ENCODE measurements around the gene ARHGEF16. TPM values are rescaled to one million over a fixed set of nuclear protein-coding genes. Genes with fewer than 3 reads are reported as not detected.

The ARHGEF16 gene
- polyA plus RNA-seq, 1 donor from 2014 or later: not detected

DNA sequence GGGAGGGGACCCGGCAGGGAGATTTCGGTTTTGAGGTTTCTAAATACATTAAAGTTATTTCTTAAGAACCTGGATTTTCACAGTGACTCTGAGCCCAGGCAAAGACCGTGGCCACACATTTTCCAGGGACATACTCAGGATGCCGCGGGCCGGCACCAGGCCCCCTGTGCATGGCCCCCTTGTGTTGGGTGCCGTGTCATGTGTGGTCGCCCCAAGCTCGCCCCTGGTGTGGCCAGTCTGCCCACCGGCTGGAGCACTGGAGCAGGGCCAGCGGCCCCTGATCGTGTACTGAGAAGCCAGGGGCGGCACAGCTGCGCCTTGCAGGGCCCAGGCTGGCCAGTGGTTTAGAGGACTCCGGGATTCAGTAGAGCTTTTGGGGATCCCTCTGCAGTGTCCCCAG lies 26.6 kb downstream of the ARHGEF16 start:
- H3K4me1 Mint-ChIP-seq: peaks cover 0 to 2% (median 0%) of the 10 kb centered on the region in 3 donors
- H3K9me3 Mint-ChIP-seq: no peaks in the 10 kb centered on the region
- no peak overlapping the region for H3K4me3 Mint-ChIP-seq
- no peaks in the 10 kb centered on the region for H3K36me3 Mint-ChIP-seq
- H3K27me3 Mint-ChIP-seq: peaks cover 7% of the 10 kb centered on the region
- no peak overlapping the region for H3K27ac Mint-ChIP-seq

DNA sequence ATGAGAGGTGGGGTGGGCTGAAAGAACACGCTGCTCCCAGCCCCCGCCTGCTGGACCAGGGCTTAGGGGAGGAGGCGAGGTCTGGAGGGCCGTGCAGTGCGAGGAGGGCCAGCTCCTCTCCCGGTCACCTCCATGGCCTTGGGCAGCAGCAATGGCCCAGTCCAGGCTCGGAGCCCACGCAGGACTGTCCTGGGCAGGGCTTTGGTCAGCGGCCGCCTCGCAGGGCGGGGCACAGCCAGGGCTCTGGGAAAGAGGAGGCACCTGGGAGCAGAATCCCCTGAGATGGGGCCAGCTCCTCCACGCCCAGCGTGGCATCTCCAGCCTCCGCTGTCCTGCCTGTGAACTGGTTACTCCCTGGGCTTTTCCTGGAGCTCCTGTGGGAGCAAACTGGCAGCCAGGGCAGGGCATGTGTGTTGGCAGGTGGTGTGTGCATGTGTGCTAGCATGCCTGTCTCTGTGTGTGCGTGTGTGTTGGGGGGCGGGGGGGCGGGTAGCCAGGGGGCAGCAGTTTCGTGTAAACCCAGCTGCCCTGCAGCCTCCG lies 27.4 kb downstream of the ARHGEF16 start:
- no peak overlapping the region for H3K4me3 Mint-ChIP-seq
- no peaks in the 10 kb centered on the region for H3K36me3 Mint-ChIP-seq
- H3K9me3 Mint-ChIP-seq: no peaks in the 10 kb centered on the region
- peaks cover 0 to 2% (median 0%) of the 10 kb centered on the region in 3 donors for H3K4me1 Mint-ChIP-seq
- H3K27ac Mint-ChIP-seq: no peak overlapping the region
- peaks cover 7% of the 10 kb centered on the region for H3K27me3 Mint-ChIP-seq

DNA sequence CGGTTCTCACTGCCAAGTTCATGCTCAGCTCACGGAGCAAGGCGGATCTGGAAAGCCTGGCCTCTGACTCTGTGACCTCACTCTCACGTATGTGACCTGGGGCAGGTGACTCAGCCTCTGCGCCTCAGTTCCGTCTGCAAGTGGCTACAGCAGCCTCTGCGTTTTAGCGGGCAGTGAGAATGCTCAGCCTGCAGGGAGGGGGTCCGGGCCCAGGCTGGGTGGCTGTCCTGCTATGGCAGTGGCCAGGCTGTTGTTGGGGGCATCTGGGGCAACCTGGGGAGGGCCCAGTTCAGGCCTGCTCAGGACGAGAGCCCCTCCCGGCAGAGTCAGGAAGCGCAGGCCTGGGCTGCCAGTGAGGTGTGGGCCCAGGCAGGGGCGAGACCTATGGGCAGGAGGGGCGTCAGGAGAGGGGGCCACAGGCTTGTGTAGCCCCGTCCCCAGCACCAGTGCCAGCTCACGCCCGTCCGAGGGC lies 27.9 kb downstream of the ARHGEF16 start:
- Mint-ChIP-seq H3K36me3 (no peaks in the 10 kb centered on the region), H3K27ac (no peak overlapping the region), H3K27me3 (peaks cover 7% of the 10 kb centered on the region), H3K9me3 (peaks cover 0 to 3% (median 0%) of the 10 kb centered on the region in 3 donors), H3K4me1 (peaks cover 0 to 2% (median 0%) of the 10 kb centered on the region in 3 donors), H3K4me3 (no peak overlapping the region)

GRCh38 chr1:3483380-3483779 lies 28.9 kb downstream of the ARHGEF16 start:
- Mint-ChIP-seq H3K27ac (peak overlapping the region in 1 of 3 donors; percentile 73), H3K9me3 (peaks cover 0 to 9% (median 0%) of the 10 kb centered on the region in 3 donors), H3K4me3 (no peak overlapping the region), H3K27me3 (peaks cover 7% of the 10 kb centered on the region), H3K4me1 (peaks cover 0 to 2% (median 0%) of the 10 kb centered on the region in 3 donors), H3K36me3 (no peaks in the 10 kb centered on the region)

DNA sequence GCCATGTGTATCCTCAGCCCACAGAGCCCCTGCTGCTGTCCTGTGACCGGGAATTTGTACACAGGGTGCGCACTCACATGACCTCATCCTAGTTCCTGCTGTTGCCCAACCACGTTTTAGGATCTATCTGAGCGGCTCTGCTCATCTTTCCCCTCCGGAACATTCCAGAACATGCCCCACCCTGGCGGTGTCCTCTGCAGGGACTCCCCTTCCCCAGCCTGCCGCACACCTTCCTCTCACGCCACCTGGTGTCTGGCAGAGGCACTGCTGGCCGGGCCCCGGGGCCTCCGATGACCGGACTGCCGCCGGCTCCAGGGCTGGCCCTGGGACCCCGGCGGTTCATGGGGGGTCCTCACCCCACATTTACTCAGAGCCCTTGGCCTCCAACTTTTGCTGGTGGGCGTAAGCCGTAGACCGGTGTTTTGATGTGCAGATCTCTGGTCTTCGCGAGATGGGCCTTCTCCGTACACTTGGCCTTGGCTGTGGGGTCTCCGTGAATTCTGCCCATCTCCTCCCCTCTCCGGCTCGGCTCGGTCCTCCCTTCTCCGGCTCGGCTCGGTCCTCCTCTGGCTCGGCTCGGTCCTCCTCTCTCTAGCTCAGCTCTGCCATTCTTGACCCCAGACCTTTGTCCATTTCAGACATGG lies 29.5 kb downstream of the ARHGEF16 start:
- Mint-ChIP-seq H3K36me3 (peaks cover 1% of the 10 kb centered on the region), H3K27ac (peak overlapping the region in 1 of 3 donors; percentile 73), H3K27me3 (peaks cover 7% of the 10 kb centered on the region), H3K4me1 (peaks cover 0 to 2% (median 0%) of the 10 kb centered on the region in 3 donors), H3K4me3 (no peak overlapping the region), H3K9me3 (peaks cover 2 to 15% (median 4%) of the 10 kb centered on the region in 3 donors)

DNA sequence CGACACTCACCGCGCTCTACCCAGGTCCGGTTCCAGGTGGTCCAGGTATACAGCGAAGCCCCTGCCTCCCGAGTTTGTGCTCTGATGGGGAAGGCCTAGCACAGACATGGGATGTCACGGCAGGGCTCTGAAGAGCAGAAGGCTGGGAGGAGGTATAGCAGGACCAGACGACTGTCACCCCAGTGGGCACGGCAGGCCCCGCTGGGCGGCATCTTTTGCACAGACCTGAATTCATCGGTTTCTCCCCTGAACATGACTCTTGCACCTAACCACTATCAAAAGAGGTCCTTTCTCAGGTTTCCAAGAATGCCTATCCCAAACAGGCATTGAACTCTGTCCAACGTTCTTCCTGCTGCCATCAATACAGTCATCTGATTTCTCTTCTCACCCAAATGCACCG lies 30.6 kb downstream of the ARHGEF16 start:
- Mint-ChIP-seq H3K27ac (peak overlapping the region in 1 of 3 donors; percentile 35), H3K4me3 (no peak overlapping the region), H3K36me3 (peaks cover 2% of the 10 kb centered on the region), H3K27me3 (peaks cover 7% of the 10 kb centered on the region), H3K4me1 (peaks cover 0 to 2% (median 0%) of the 10 kb centered on the region in 3 donors), H3K9me3 (peaks cover 2 to 15% (median 7%) of the 10 kb centered on the region in 3 donors)

GRCh38 chr1:3488432-3488831 lies 34.0 kb downstream of the ARHGEF16 start:
- H3K4me3 Mint-ChIP-seq: no peak overlapping the region
- peaks cover 0 to 7% (median 2%) of the 10 kb centered on the region in 3 donors for H3K4me1 Mint-ChIP-seq
- H3K36me3 Mint-ChIP-seq: peaks cover 2% of the 10 kb centered on the region
- H3K9me3 Mint-ChIP-seq: peaks cover 2 to 15% (median 7%) of the 10 kb centered on the region in 3 donors
- no peak overlapping the region for H3K27ac Mint-ChIP-seq
- H3K27me3 Mint-ChIP-seq: peaks cover 7% of the 10 kb centered on the region

DNA sequence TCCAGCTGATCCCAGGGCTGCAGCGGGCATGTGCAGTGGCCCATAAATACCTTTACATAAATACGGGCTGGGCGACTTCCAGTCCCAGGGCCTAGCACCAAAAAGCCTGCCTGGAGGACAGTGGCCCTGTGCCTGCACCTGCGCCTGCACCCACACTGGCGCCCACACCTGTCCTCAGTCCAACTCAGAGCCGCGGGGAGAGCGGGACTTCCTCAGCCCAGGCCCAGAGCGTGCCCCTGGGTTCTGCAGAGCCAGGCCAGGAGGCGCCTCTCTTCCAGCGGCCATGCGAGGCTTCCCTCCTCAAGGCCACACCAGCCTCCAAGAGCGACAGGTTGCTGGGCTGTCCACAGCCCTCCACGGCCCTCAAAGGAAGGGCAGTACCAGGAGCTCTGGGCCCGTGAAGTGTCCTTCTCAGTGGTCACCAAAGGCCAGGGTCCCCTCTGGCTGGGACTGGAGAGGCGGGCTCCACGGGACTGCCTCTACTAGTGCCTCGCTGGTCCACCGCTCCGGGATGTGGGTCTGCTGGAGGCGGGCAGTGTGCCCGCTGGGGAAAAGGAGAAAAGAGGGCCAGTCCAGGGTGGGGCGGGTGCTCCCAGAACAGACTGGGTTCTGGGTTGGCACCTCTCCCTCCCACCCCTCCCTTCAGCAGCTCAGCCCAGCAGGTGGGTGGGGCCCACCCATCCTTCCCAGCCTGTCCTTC lies 35.7 kb downstream of the ARHGEF16 start:
- Mint-ChIP-seq H3K4me3 (no peak overlapping the region), H3K27me3 (no peaks in the 10 kb centered on the region), H3K27ac (no peak overlapping the region), H3K9me3 (peaks cover 2 to 15% (median 7%) of the 10 kb centered on the region in 3 donors), H3K36me3 (peaks cover 2% of the 10 kb centered on the region), H3K4me1 (peaks cover 0 to 5% (median 2%) of the 10 kb centered on the region in 3 donors)

GRCh38 chr1:3491291-3492246 lies 37.1 kb downstream of the ARHGEF16 start:
- Mint-ChIP-seq H3K4me1 (peaks cover 0 to 5% (median 2%) of the 10 kb centered on the region in 3 donors), H3K27ac (no peak overlapping the region), H3K36me3 (peaks cover 2% of the 10 kb centered on the region), H3K9me3 (peaks cover 2 to 15% (median 7%) of the 10 kb centered on the region in 3 donors), H3K27me3 (no peaks in the 10 kb centered on the region), H3K4me3 (peak overlapping the region in 3 of 4 donors; percentile 71 to 87 (median 86))

DNA sequence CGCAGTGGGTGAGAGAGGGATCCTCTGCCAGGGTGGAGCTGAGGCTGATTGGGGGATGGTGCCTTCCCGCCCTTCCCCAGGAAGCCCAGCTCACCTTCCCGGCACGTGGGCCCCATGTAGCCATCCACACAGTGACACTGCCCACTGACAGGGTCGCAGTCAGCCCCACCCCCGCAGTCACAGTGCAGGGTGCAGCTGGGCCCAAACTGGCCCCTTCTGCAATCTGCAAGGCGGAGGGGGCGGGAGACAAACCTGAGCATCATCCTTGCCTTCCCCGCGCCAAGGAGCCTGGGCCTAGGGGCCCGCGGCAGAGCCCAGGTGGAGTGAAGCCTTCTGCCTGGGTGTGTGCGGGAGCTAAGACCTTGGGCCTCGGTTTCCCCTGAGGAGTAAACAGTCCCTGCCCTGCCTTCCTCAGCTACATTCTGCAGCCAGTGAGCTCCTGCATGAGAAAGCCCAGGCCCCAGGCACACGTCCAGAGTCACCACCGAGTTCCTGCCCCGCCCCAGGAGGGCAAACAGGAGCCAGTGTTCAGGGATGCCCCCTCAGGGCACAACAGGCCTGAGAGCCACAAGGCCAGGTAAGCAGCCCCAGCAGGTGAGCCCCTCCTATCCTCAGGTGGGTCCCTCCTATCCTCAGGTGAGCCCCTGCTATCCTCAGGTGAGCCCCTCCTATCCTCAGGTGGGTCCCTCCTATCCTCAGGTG lies 38.2 kb downstream of the ARHGEF16 start:
- no peak overlapping the region for H3K4me3 Mint-ChIP-seq
- H3K27me3 Mint-ChIP-seq: no peaks in the 10 kb centered on the region
- peaks cover 2% of the 10 kb centered on the region for H3K36me3 Mint-ChIP-seq
- peaks cover 0 to 5% (median 2%) of the 10 kb centered on the region in 3 donors for H3K4me1 Mint-ChIP-seq
- no peak overlapping the region for H3K27ac Mint-ChIP-seq
- H3K9me3 Mint-ChIP-seq: peaks cover 2 to 12% (median 7%) of the 10 kb centered on the region in 3 donors

DNA sequence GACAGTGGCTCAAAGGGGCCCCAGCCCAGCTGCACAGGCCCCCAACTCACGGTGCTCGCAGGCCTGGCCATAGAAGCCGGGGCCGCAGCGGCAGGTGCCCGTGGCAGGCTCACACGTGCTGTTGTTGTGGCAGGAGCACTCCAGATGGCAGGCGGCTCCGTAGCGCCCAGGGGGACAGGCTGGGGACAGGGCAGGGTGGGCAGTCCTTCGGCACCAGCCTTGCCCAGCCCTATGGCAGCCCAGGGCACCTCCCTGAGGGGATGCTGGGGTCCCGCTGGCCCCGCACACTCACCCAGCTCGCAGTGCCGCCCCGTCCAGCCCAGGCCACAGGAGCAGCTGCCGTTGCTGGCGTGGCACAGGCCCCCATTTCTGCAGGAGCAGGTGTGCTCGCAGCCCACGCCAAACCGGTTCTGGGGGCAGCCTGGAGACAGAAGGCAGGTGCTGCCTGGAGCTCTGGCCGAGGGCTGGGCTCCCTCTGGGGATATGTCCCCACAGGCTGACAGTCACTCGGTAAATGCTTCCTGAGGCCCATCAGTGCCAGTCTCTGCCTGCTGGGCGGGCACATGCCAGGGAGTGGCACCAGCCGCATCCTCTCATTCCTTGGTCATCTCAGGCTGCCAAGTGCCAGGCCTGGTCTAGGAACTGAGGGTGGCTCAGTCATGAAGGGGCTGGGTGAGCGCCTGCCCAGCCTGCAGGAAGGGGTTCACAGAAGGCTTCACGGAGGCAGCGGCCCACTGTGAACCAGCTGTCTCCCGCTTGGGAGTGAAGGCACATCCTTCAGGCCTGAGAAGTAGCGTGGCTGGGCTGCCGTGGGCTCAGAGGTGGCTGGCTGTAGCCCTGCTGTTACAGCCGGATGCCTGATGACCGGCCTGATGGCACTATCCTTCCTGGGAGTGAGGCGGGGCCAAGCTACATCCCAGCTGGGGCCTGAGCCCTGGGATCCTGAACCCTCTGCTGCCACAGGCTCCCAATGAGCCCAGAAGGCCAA lies 40.1 kb downstream of the ARHGEF16 start:
- no peak overlapping the region for H3K27ac Mint-ChIP-seq
- no peak overlapping the region for H3K4me3 Mint-ChIP-seq
- H3K27me3 Mint-ChIP-seq: no peaks in the 10 kb centered on the region

DNA sequence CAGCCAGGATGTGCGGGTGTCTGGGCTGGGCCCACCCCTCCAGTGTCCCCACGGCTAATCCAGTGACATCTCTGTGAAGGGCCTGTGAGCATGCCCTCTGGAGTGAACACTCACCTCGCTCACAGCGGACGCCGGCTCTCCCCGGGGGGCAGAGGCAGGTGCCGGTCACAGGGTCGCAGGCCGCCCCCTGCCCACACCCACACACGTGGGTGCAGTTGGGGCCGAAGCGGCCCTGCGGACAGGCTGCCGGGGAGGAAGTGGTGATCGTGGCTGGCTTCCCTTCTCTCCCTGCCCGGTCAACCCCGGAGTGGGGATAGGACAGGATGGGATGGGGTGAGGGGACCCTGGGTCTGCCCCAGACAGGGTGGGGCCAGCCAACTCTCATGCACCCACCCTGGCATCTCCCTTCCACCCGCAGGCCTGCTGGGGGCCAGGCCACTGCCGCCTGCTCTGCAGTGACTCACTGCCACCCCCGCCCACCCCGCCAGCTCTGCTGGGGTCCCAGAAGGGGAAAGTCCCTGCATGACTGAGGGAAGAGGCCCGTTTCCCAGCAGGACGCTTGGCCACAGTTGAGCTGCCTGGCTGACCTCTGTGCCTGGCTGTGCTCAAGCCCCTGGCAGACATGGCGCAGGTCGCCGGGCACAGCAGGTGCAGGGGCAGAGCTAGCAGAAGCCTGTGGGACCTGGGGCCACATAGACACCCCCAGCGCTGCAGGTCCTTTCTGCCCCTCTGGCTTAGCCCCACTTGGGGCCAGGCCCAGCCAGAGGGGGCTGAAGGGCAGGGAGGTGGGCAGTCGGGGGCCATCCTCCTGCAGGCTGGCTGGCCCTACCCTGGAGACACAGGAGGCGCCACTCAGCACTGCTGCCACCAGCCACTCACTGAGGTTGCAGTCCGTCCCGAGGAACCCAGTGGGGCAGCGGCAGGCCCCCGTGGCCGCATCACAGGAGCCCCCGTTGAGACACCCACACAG lies 41.6 kb downstream of the ARHGEF16 start:
- H3K4me3 Mint-ChIP-seq: no peak overlapping the region
- H3K9me3 Mint-ChIP-seq: no peaks in the 10 kb centered on the region
- H3K36me3 Mint-ChIP-seq: no peaks in the 10 kb centered on the region
- no peaks in the 10 kb centered on the region for H3K27me3 Mint-ChIP-seq
- no peak overlapping the region for H3K27ac Mint-ChIP-seq
- peaks cover 0 to 4% (median 2%) of the 10 kb centered on the region in 3 donors for H3K4me1 Mint-ChIP-seq

More for the DNA sequence above, 40.1 kb downstream of the ARHGEF16 start:
- no peaks in the 10 kb centered on the region for H3K36me3 Mint-ChIP-seq
- H3K9me3 Mint-ChIP-seq: no peaks in the 10 kb centered on the region
- peaks cover 0 to 5% (median 2%) of the 10 kb centered on the region in 3 donors for H3K4me1 Mint-ChIP-seq

Measured in IgD-negative memory B cell (primary cell).